Endothelial cell of umbilical vein (primary cell): ENCODE results near the gene RMND5B. TPM values are rescaled to one million over a fixed set of nuclear protein-coding genes. Genes with fewer than 3 reads are reported as not detected.

ENCODE experiments used
- BruUV-seq: library from RNA; stranded (reverse); fragments of 400-500 nt; replicated peaks from 2 replicates; lab custom pipeline; 2021; lab: Mats Ljungman, UMichigan
- CTCF ChIA-PET: fragments of 300-600, 350-600 bp; sonication (Branson Sonifier 250); formaldehyde crosslinking; loops from one replicate; lab custom pipeline; 2021; ENCODE audit warnings: antibody characterized with exemption, inconsistent platforms; lab: Charles Lee
- POLR2A ChIA-PET: fragments of 300-600, 350-600 bp; sonication (Branson Sonifier 250); formaldehyde crosslinking; loops from one replicate; lab custom pipeline; 2021; ENCODE audit warnings: antibody characterized with exemption, inconsistent platforms; lab: Charles Lee
- DNase-seq: peaks from one replicate; pipeline ENCODE4 v3.0.0-alpha.2; 2011; ENCODE audit warnings: low read depth, low spot score
- FAIRE-seq: peaks from 2 replicates; lab custom pipeline; 2011; peaks lifted over from hg19 to GRCh38; lab: Jason Lieb, UNC
- H2AFZ ChIP-seq: 2 replicates; pipeline ENCODE4 v1.6.0; 2012; ENCODE audit warnings: low read depth, low read length, control low read depth, inconsistent platforms
- H3K27ac ChIP-seq: 2 replicates; pipeline ENCODE4 v1.5.1; 2011; ENCODE audit warnings: low read depth, mild to moderate bottlenecking, control low read depth, low read length, moderate library complexity; ENCODE audit not compliant: insufficient read depth
- H3K27me3 ChIP-seq, 2 experiments: 2 replicates each; pipeline versions ENCODE4 v1.6.0 to v1.6.1; 2011; ENCODE audit warnings: low read length in 2 of 2, mixed read lengths in 1 of 2; ENCODE audit not compliant: control insufficient read depth in 2 of 2, insufficient read depth in 2 of 2
- H3K36me3 ChIP-seq, 2 experiments: 2 replicates in 1 of 2; 3 replicates in 1 of 2; pipeline ENCODE4 v1.5.1; 2011; ENCODE audit warnings: low read length in 2 of 2, mild to moderate bottlenecking in 1 of 2, moderate library complexity in 1 of 2; ENCODE audit not compliant: control insufficient read depth in 2 of 2, insufficient read depth in 2 of 2; ENCODE audit errors: extremely low read depth in 1 of 2
- H3K4me1 ChIP-seq: 3 replicates; pipeline ENCODE4 v1.5.1; 2011; ENCODE audit warnings: mild to moderate bottlenecking, low read length; ENCODE audit not compliant: control insufficient read depth, insufficient read depth; ENCODE audit errors: extremely low read depth
- H3K4me2 ChIP-seq: 2 replicates; pipeline ENCODE4 v1.6.1; 2011; ENCODE audit warnings: low read length, control low read depth, mixed read lengths; ENCODE audit not compliant: insufficient read depth
- H3K4me3 ChIP-seq, 3 experiments: fragments of 200-600 bp in 1 of 3; sonication (generic), shearing (Covaris generic) in 1 of 3; replicated peaks in 1 of 3; 2 replicates each; pipeline ENCODE4 v1.5.1; 2011 to 2016; ENCODE audit warnings: control low read depth in 3 of 3, low read length in 3 of 3, mild to moderate bottlenecking in 2 of 3, inconsistent platforms in 1 of 3, low read depth in 1 of 3, moderate library complexity in 1 of 3; ENCODE audit not compliant: insufficient read depth in 1 of 3
- H3K79me2 ChIP-seq: 2 replicates; pipeline ENCODE4 v1.6.0; 2012; ENCODE audit warnings: low read length, inconsistent platforms; ENCODE audit not compliant: control insufficient read depth, insufficient read depth
- H3K9ac ChIP-seq: replicated peaks from 2 replicates; pipeline ENCODE3; 2011; ENCODE audit warnings: low read length, control low read depth; ENCODE audit not compliant: insufficient read depth; ENCODE audit errors: extremely low read depth
- H3K9me1 ChIP-seq: replicated peaks from 3 replicates; pipeline ENCODE4 v1.6.0; 2011; ENCODE audit warnings: mild to moderate bottlenecking, low read length; ENCODE audit not compliant: control insufficient read depth, insufficient read depth; ENCODE audit errors: extremely low read depth
- H3K9me3 ChIP-seq: replicated peaks from 2 replicates; pipeline ENCODE4 v1.5.1; 2012; ENCODE audit warnings: low read length, inconsistent platforms; ENCODE audit not compliant: control insufficient read depth, insufficient read depth
- H4K20me1 ChIP-seq: replicated peaks from 2 replicates; pipeline ENCODE3; 2011; ENCODE audit warnings: mild to moderate bottlenecking, low read length; ENCODE audit not compliant: control insufficient read depth, insufficient read depth; ENCODE audit errors: extremely low read depth
- CTCF ChIP-seq, 2 donors: IDR thresholded peaks; 1 replicate in 1 of 2; 2 replicates in 1 of 2; pipeline ENCODE4 v1.5.1; 2011; ENCODE audit warnings: low read length in 2 of 2, mild to moderate bottlenecking in 2 of 2, moderate library complexity in 2 of 2, control low read depth in 1 of 2, inconsistent platforms in 1 of 2, low read depth in 1 of 2; ENCODE audit not compliant: insufficient read depth in 1 of 2; ENCODE audit errors: extremely low read depth in 1 of 2
- EZH2 ChIP-seq: IDR thresholded peaks from 2 replicates; pipeline ENCODE4 v1.6.1; 2012; ENCODE audit warnings: borderline replicate concordance, low read depth, mild to moderate bottlenecking, moderate library complexity, low read length, inconsistent platforms; ENCODE audit not compliant: severe bottlenecking
- FOS ChIP-seq: IDR thresholded peaks from 2 replicates; pipeline ENCODE4 v1.6.1; 2011; ENCODE audit warnings: mild to moderate bottlenecking, low read length, moderate library complexity, borderline replicate concordance; ENCODE audit not compliant: insufficient read depth
- GATA2 ChIP-seq: IDR thresholded peaks from 2 replicates; pipeline ENCODE4 v1.7.0; 2011; ENCODE audit warnings: low read depth, mild to moderate bottlenecking, moderate library complexity, mixed read lengths, low read length; ENCODE audit not compliant: insufficient read length, insufficient read depth
- JUN ChIP-seq: IDR thresholded peaks from 2 replicates; pipeline ENCODE4 v1.6.1; 2011; ENCODE audit warnings: borderline replicate concordance, low read depth; ENCODE audit not compliant: insufficient read length, insufficient read depth
- MAX ChIP-seq: IDR thresholded peaks from 2 replicates; pipeline ENCODE4 v1.6.1; 2011; ENCODE audit not compliant: insufficient read depth, insufficient read length
- MYC ChIP-seq: IDR thresholded peaks from one replicate; pipeline ENCODE4 v1.6.1; 2011; ENCODE audit warnings: mild to moderate bottlenecking, low read depth, low read length
- POLR2A ChIP-seq: IDR thresholded peaks from 2 replicates; pipeline ENCODE4 v1.6.1; 2012; ENCODE audit warnings: low read depth, mild to moderate bottlenecking, control low read depth, low read length
- POLR2AphosphoS5 ChIP-seq: IDR thresholded peaks from 2 replicates; pipeline ENCODE4 v1.6.1; 2012; ENCODE audit warnings: low read depth, mild to moderate bottlenecking, control low read depth, low read length, moderate library complexity; ENCODE audit not compliant: insufficient read depth
- dilution Hi-C: fragments of 300-500 bp; cut with MboI; formaldehyde crosslinking; loops from one replicate; pipeline ENCODE4 v1.15.0; 2019; ENCODE audit warnings: low sequenced_read_pairs; ENCODE audit not compliant: extremely low pct_ligation_motif_present
- intact Hi-C: fragments of 100-400 bp; cut with micrococcal nuclease; formaldehyde crosslinking; loops from one replicate; pipeline ENCODE4 v1.10.0; 2022
- polyA plus RNA-seq, 4 experiments: library from polyadenylated mRNA; depleted of rRNA in 3 of 4; stranded (reverse) in 3 of 4; unstranded in 1 of 4; fragments of >200 nt; gene quantifications; 2 replicates each; pipeline versions ENCODE4 v1.2.1 to v1.2.3, GENCODE V29; 2011 to 2012; ENCODE audit warnings: missing spikeins in 1 of 4
- total RNA-seq: library from RNA; stranded (reverse); gene quantifications from 2 replicates; pipeline ENCODE4 v1.2.3, GENCODE V29; 2021

RMND5B gene
- total and polyA plus RNA-seq, 2 donors (not counting 3 experiments of a cell fraction or from before 2014, with no cell fraction given): 38.2 to 40.2 TPM

GRCh38 chr5:178114325-178115135 lies 16.3 kb upstream of the RMND5B start:
- H2AFZ ChIP-seq: peak overlapping the region; percentile 53
- intact Hi-C loops (loop anchor here (1.0 to 10.0 kb wide), 3 partner anchors 32 to 620 kb away; partner anchors contain the start of genes NHP2 and PDLIM7), dilution Hi-C loops (no loop called here)
- POLR2A ChIA-PET: no interaction called here
- H3K36me3 ChIP-seq: no peaks in the 10 kb centered on the region
- TF ChIP-seq MAX (no peak), EZH2 (no peak), JUN (no peak), GATA2 (no peak), POLR2AphosphoS5 (no peak), FOS (no peak), CTCF (IDR thresholded peaks at IDR 0.05; ENCODE audit: extremely low read depth in 1 of 2, insufficient read depth in 1 of 2, low read depth in 1 of 2, low read length in 2 of 2) (no peak), POLR2A (no peak), MYC (no peak)
- no peaks in the 10 kb centered on the region for H3K9me1 ChIP-seq
- H3K4me2 ChIP-seq: peak overlapping the region; percentile 72
- DNase-seq (no peak), FAIRE-seq (peak; percentile 28)
- no peaks in the 10 kb centered on the region for H4K20me1 ChIP-seq
- peaks cover 47% of the 10 kb centered on the region for H3K4me1 ChIP-seq
- BruUV-seq: TSS peak; percentile 18
- peak overlapping the region; percentile 46 for H3K9ac ChIP-seq
- H3K27ac ChIP-seq: no peak overlapping the region
- H3K27me3 ChIP-seq: no peaks in the 10 kb centered on the region
- CTCF ChIA-PET: interaction anchor here (0.5 to 2.0 kb wide), 2 partner anchors 29 to 39 kb away, joined by 3 to 7 read pairs; no protein-coding TSS in a partner anchor
- no peaks in the 10 kb centered on the region for H3K9me3 ChIP-seq
- peak overlapping the region; percentile 20 to 94 (median 69) for H3K4me3 ChIP-seq
- peaks cover 9% of the 10 kb centered on the region for H3K79me2 ChIP-seq
